Osteoblast (primary cell): ENCODE results near the gene MANBA. TPM values are rescaled to one million over a fixed set of nuclear protein-coding genes. Genes with fewer than 3 reads are reported as not detected.
"Not testable (repeated sequence)": the region's sequence is repeated elsewhere in the genome, so short reads cannot be mapped to it uniquely, and the experiment has no call there.

ENCODE experiments used
- DNase-seq: peaks from one replicate; pipeline ENCODE4 v3.0.0; 2011; ENCODE audit warnings: low spot score, mixed read lengths; ENCODE audit not compliant: insufficient read length; ENCODE audit errors: missing footprints
- H2AFZ ChIP-seq: 2 replicates; pipeline ENCODE4 v1.6.0; 2011; ENCODE audit warnings: mild to moderate bottlenecking, low read length
- H3K27ac ChIP-seq: 2 replicates; pipeline ENCODE4 v1.5.1; 2011; ENCODE audit warnings: mild to moderate bottlenecking, low read depth, low read length, moderate library complexity
- H3K27me3 ChIP-seq: 2 replicates; pipeline ENCODE4 v1.6.0; 2012; ENCODE audit warnings: mild to moderate bottlenecking, control low read depth, inconsistent platforms, low read length, moderate library complexity; ENCODE audit not compliant: insufficient read depth
- H3K36me3 ChIP-seq: 2 replicates; pipeline ENCODE4 v1.5.1; 2011; ENCODE audit warnings: mild to moderate bottlenecking, low read length, control low read depth, moderate library complexity; ENCODE audit not compliant: insufficient read depth
- H3K4me1 ChIP-seq: 2 replicates; pipeline ENCODE4 v1.5.1; 2011; ENCODE audit warnings: mild to moderate bottlenecking, low read length, control low read depth, moderate library complexity; ENCODE audit not compliant: insufficient read depth
- H3K4me2 ChIP-seq: 2 replicates; pipeline ENCODE4 v1.6.0; 2011; ENCODE audit warnings: mild to moderate bottlenecking, low read length; ENCODE audit not compliant: insufficient read depth
- H3K4me3 ChIP-seq: fragments of 200-600 bp; sonication (generic); 3 replicates; pipeline ENCODE4 v1.5.1; 2012; ENCODE audit warnings: mild to moderate bottlenecking, low read length, inconsistent platforms; ENCODE audit not compliant: insufficient read depth
- H3K79me2 ChIP-seq: 2 replicates; pipeline ENCODE4 v1.6.0; 2012; ENCODE audit warnings: mild to moderate bottlenecking, low read length, control low read depth, inconsistent platforms; ENCODE audit not compliant: insufficient read depth
- H3K9me3 ChIP-seq: 2 replicates; pipeline ENCODE4 v1.5.1; 2011; ENCODE audit warnings: low read depth, low read length, control low read depth
- H4K20me1 ChIP-seq: 2 replicates; pipeline ENCODE4 v1.6.0; 2012; ENCODE audit warnings: mild to moderate bottlenecking, low read length, control low read depth; ENCODE audit not compliant: insufficient read depth
- CTCF ChIP-seq: IDR thresholded peaks from 2 replicates; pipeline ENCODE4 v1.5.1; 2011; ENCODE audit warnings: mild to moderate bottlenecking, low read depth, low read length, moderate library complexity; ENCODE audit errors: extremely low read depth
- total RNA-seq: library from RNA; depleted of rRNA; stranded (reverse); fragments of >200 nt; gene quantifications from 2 replicates; pipeline ENCODE4 v1.2.3, GENCODE V29; 2012

MANBA gene
- total RNA-seq, 1 donor, result 64.1 TPM

- no peaks in the 10 kb centered on the region for H4K20me1 ChIP-seq
- no peak overlapping the region for H3K27ac ChIP-seq
- H3K27me3 ChIP-seq, result no peaks in the 10 kb centered on the region
- DNase-seq, result no peak
- no peak overlapping the region for H3K4me3 ChIP-seq
- H2AFZ ChIP-seq, result no peak overlapping the region
- peaks cover 9% of the 10 kb centered on the region for H3K4me1 ChIP-seq
- no peak overlapping the region for H3K4me2 ChIP-seq
- no peaks in the 10 kb centered on the region for H3K9me3 ChIP-seq
- peaks cover 9% of the 10 kb centered on the region for H3K79me2 ChIP-seq
- TF ChIP-seq CTCF, result peak; percentile 30
- H3K36me3 ChIP-seq, result no peaks in the 10 kb centered on the region
Observed at GRCh38 chr4:102730968-102731533, 29.7 kb downstream of the MANBA start.

GRCh38 chr4:102729486-102729885 lies 31.3 kb downstream of the MANBA start:
- not testable (repeated sequence) for H3K36me3 ChIP-seq, H4K20me1 ChIP-seq, H3K4me3 ChIP-seq, H2AFZ ChIP-seq, H3K4me2 ChIP-seq, H3K27me3 ChIP-seq, H3K9me3 ChIP-seq, H3K4me1 ChIP-seq, H3K79me2 ChIP-seq, H3K27ac ChIP-seq
- DNase-seq, result peak; percentile 23

- DNase-seq, H3K4me3 ChIP-seq: not testable (repeated sequence)
Observed at GRCh38 chr4:102726919-102727318, 33.8 kb downstream of the MANBA start.

GRCh38 chr4:102726068-102726467 lies 34.7 kb downstream of the MANBA start:
- Histone ChIP-seq H3K4me2 (no peak overlapping the region), H3K4me3 (no peak overlapping the region)

More at GRCh38 chr4:102726919-102727318, 33.8 kb downstream of the MANBA start:
- H3K36me3 ChIP-seq, H2AFZ ChIP-seq, H3K9me3 ChIP-seq, H3K4me2 ChIP-seq, H4K20me1 ChIP-seq, H3K27ac ChIP-seq, H3K27me3 ChIP-seq, H3K79me2 ChIP-seq, H3K4me1 ChIP-seq: not testable (repeated sequence)

More at GRCh38 chr4:102726068-102726467, 34.7 kb downstream of the MANBA start:
- H3K36me3 ChIP-seq, result no peaks in the 10 kb centered on the region
- no peak for DNase-seq
- no peak overlapping the region for H2AFZ ChIP-seq
- H3K9me3 ChIP-seq, result no peaks in the 10 kb centered on the region
- no peak overlapping the region for H3K27ac ChIP-seq
- no peaks in the 10 kb centered on the region for H3K27me3 ChIP-seq
- TF ChIP-seq CTCF, result no peak
- no peaks in the 10 kb centered on the region for H3K79me2 ChIP-seq
- no peaks in the 10 kb centered on the region for H3K4me1 ChIP-seq
- H4K20me1 ChIP-seq, result no peaks in the 10 kb centered on the region
